Spinal cord (tissue), 10 donors: ENCODE measurements around the gene ZBTB26. TPM values are rescaled to one million over a fixed set of nuclear protein-coding genes. Genes with fewer than 3 reads are reported as not detected.
"Not testable (repeated sequence)": the region's sequence is repeated elsewhere in the genome, so short reads cannot be mapped to it uniquely, and the experiment has no call there.

Experiments used
- DNase-seq, 6 donors: peaks; one replicate each; pipeline versions ENCODE4 v3.0.0 to v3.0.0-alpha.2; 2013 to 2015; ENCODE audit warnings: low spot score in 6 of 6, low read depth in 4 of 6
- H3K27ac ChIP-seq: one replicate; pipeline ENCODE4 v1.5.1; 2013; ENCODE audit warnings: low read depth, low read length, control low read depth
- H3K27me3 ChIP-seq: one replicate; pipeline ENCODE4 v1.6.1; 2013; ENCODE audit warnings: low read length; ENCODE audit not compliant: control insufficient read depth, insufficient read depth
- H3K36me3 ChIP-seq: one replicate; pipeline ENCODE4 v1.6.1; 2013; ENCODE audit warnings: low read length; ENCODE audit not compliant: control insufficient read depth, insufficient read depth
- H3K4me1 ChIP-seq: one replicate; pipeline ENCODE4 v1.6.1; 2013; ENCODE audit warnings: low read length; ENCODE audit not compliant: control insufficient read depth, insufficient read depth
- H3K4me3 ChIP-seq: one replicate; pipeline ENCODE4 v1.5.1; 2013; ENCODE audit warnings: low read depth, low read length, control low read depth
- H3K9me3 ChIP-seq: one replicate; pipeline ENCODE4 v1.6.1; 2013; ENCODE audit warnings: low read length; ENCODE audit not compliant: control insufficient read depth, insufficient read depth
- WGBS: methylation state at CpG from one replicate; pipeline ENCODE4 v1.1.5; 2013; ENCODE audit warnings: missing lambda C conversion rate; ENCODE audit not compliant: insufficient coverage; 5-methylcytosine and 5-hydroxymethylcytosine counted together
- polyA plus RNA-seq, 2 donors: library from polyadenylated mRNA; unstranded; fragments of 120-200 nt; gene quantifications; one replicate each; pipeline ENCODE4 v1.2.1, GENCODE V29; 2013; ENCODE audit not compliant: insufficient read length in 2 of 2
- total RNA-seq, 2 donors: library from RNA; depleted of rRNA in 1 of 2; stranded (reverse); fragments of 120-200 nt in 1 of 2; fragments of >200 nt in 1 of 2; gene quantifications; one replicate each; pipeline versions ENCODE4 v1.2.3 to v1.2.4, GENCODE V29; 2013 to 2014
- donor health status: healthy.

The ZBTB26 gene
- total and polyA plus RNA-seq, 4 donors: 9.0 to 13.3 (median 11.3) TPM

GRCh38 chr9:122930541-122931225 is 629 bp downstream of the ZBTB26 start:
- peaks cover 6% of the 10 kb centered on the region for H3K4me1 ChIP-seq
- H3K27me3 ChIP-seq: no peaks in the 10 kb centered on the region
- H3K27ac ChIP-seq: peak overlapping the region; percentile 91
- peak overlapping the region; percentile 97 for H3K4me3 ChIP-seq
- no peaks in the 10 kb centered on the region for H3K9me3 ChIP-seq
- 32% methylated on average over 8 of the region's 10 CpGs for WGBS
- DNase-seq: peak in 1 of 6 donors; percentile 2
- H3K36me3 ChIP-seq: no peaks in the 10 kb centered on the region

GRCh38 chr9:122929796-122930354 is 1.4 kb downstream of the ZBTB26 start:
- H3K9me3 ChIP-seq: no peaks in the 10 kb centered on the region
- no peak overlapping the region for H3K4me3 ChIP-seq
- H3K36me3 ChIP-seq: peaks cover 2% of the 10 kb centered on the region
- no peak for DNase-seq
- no peak overlapping the region for H3K27ac ChIP-seq
- no peaks in the 10 kb centered on the region for H3K27me3 ChIP-seq
- peaks cover 6% of the 10 kb centered on the region for H3K4me1 ChIP-seq
- 91% methylated on average over 1 of the region's 1 CpG for WGBS

- no CpG with 5 or more reads among the region's 3 CpGs for WGBS
- Histone ChIP-seq H3K27ac (no peak overlapping the region), H3K4me1 (no peaks in the 10 kb centered on the region)
Measured at GRCh38 chr9:122923947-122924346, 7.4 kb downstream of the ZBTB26 start.

GRCh38 chr9:122922713-122923112 is 8.6 kb downstream of the ZBTB26 start:
- WGBS: 77% methylated on average over 1 of the region's 8 CpGs
- Histone ChIP-seq H3K9me3 (no peaks in the 10 kb centered on the region), H3K4me1 (no peaks in the 10 kb centered on the region), H3K36me3 (peaks cover 2% of the 10 kb centered on the region), H3K4me3 (no peak overlapping the region), H3K27me3 (no peaks in the 10 kb centered on the region), H3K27ac (no peak overlapping the region)
- no peak for DNase-seq

More at GRCh38 chr9:122923947-122924346, 7.4 kb downstream of the ZBTB26 start:
- H3K4me3 ChIP-seq: no peak overlapping the region
- H3K36me3 ChIP-seq: peaks cover 2% of the 10 kb centered on the region
- no peaks in the 10 kb centered on the region for H3K27me3 ChIP-seq
- no peak for DNase-seq
- no peaks in the 10 kb centered on the region for H3K9me3 ChIP-seq

GRCh38 chr9:122918310-122918709 is 13.0 kb downstream of the ZBTB26 start:
- Histone ChIP-seq H3K4me1 (peaks cover 8% of the 10 kb centered on the region), H3K4me3 (no peak overlapping the region), H3K36me3 (no peaks in the 10 kb centered on the region), H3K9me3 (no peaks in the 10 kb centered on the region), H3K27me3 (no peaks in the 10 kb centered on the region), H3K27ac (no peak overlapping the region)
- 88% methylated on average over 2 of the region's 2 CpGs for WGBS
- no peak for DNase-seq

GRCh38 chr9:122912964-122913673 is 18.2 kb downstream of the ZBTB26 start, which contains the start of gene ZBTB6:
Gene ZBTB6, minus strand, starts transcription at chr9:122913323. Its CDS starts 1,251 bp downstream, at chr9:122912072.
- peak; percentile 69 to 97 (median 82) for DNase-seq
- 0% methylated on average over 27 of the region's 35 CpGs for WGBS
- Histone ChIP-seq H3K36me3 (no peaks in the 10 kb centered on the region), H3K4me1 (peaks cover 8% of the 10 kb centered on the region), H3K27ac (peak within 1 kb of the TSS; percentile 50), H3K9me3 (no peaks in the 10 kb centered on the region), H3K4me3 (peak within 1 kb of the TSS; percentile 88), H3K27me3 (no peaks in the 10 kb centered on the region)

GRCh38 chr9:122912671-122912963 is 18.7 kb downstream of the ZBTB26 start:
- H3K4me3 ChIP-seq: peak overlapping the region; percentile 88
- no peaks in the 10 kb centered on the region for H3K36me3 ChIP-seq
- no peak for DNase-seq
- H3K27ac ChIP-seq: peak overlapping the region; percentile 50
- 9% methylated on average over 9 of the region's 9 CpGs for WGBS
- peaks cover 8% of the 10 kb centered on the region for H3K4me1 ChIP-seq
- H3K9me3 ChIP-seq: no peaks in the 10 kb centered on the region
- no peaks in the 10 kb centered on the region for H3K27me3 ChIP-seq

GRCh38 chr9:122906122-122906521 is 25.2 kb downstream of the ZBTB26 start:
- not testable (repeated sequence) for H3K9me3 ChIP-seq, H3K27ac ChIP-seq, H3K36me3 ChIP-seq, H3K4me3 ChIP-seq, H3K4me1 ChIP-seq, H3K27me3 ChIP-seq, DNase-seq
- 96% methylated on average over 13 of the region's 16 CpGs for WGBS

- H3K36me3 ChIP-seq: peaks cover 5% of the 10 kb centered on the region
- H3K27me3 ChIP-seq: no peaks in the 10 kb centered on the region
- H3K4me1 ChIP-seq: no peaks in the 10 kb centered on the region
- peak within 1 kb of the TSS; percentile 92 for H3K27ac ChIP-seq
- peak within 1 kb of the TSS; percentile 85 for H3K4me3 ChIP-seq
- H3K9me3 ChIP-seq: no peaks in the 10 kb centered on the region
- DNase-seq: peak; percentile 100
- 0% methylated on average over 69 of the region's 77 CpGs for whole genome bisulfite sequencing
Measured at GRCh38 chr9:122904823-122905710, 26.2 kb downstream of the ZBTB26 start, which contains the start of gene RC3H2. Gene RC3H2, minus strand, starts transcription at chr9:122905359. Its CDS starts 7,850 bp downstream, at chr9:122897509.
